WTC11 (cell line): ENCODE measurements around the gene NLRP6.

ENCODE experiments used
- FOXK1 ChIP-seq: sonication (generic); formaldehyde crosslinking; IDR thresholded peaks from 2 replicates; pipeline ENCODE4 v1.8.0; 2022; ENCODE audit warnings: mild to moderate bottlenecking, moderate library complexity, missing genetic modification reagents
- NR1H2 ChIP-seq: sonication (generic); formaldehyde crosslinking; IDR thresholded peaks from 2 replicates; pipeline ENCODE4 v1.9.0; 2021; ENCODE audit warnings: mild to moderate bottlenecking, moderate library complexity, missing genetic modification reagents
- NR3C1 ChIP-seq: sonication (generic); formaldehyde crosslinking; conservative IDR thresholded peaks from 2 replicates; pipeline ENCODE4 v1.8.1; 2023; ENCODE audit warnings: low read depth, mild to moderate bottlenecking, missing genetic modification reagents
- SP1 ChIP-seq: sonication (generic); formaldehyde crosslinking; conservative IDR thresholded peaks from 2 replicates; pipeline ENCODE4 v1.8.1; 2022; ENCODE audit warnings: missing genetic modification reagents
- TCF7 ChIP-seq: sonication (generic); formaldehyde crosslinking; IDR thresholded peaks from 2 replicates; pipeline ENCODE4 v1.8.0; 2022; ENCODE audit warnings: mild to moderate bottlenecking, low read depth, missing genetic modification reagents, moderate library complexity
- TEAD4 ChIP-seq: sonication (generic); formaldehyde crosslinking; IDR thresholded peaks from 2 replicates; pipeline ENCODE4 v1.8.0; 2022; ENCODE audit warnings: mild to moderate bottlenecking, missing genetic modification reagents
- TF ChIP-seq, protein P1 (sequence below): sonication (generic); formaldehyde crosslinking; IDR thresholded peaks from 2 replicates; pipeline ENCODE4 v1.8.1; 2022; ENCODE audit warnings: mild to moderate bottlenecking, missing genetic modification reagents, moderate library complexity, borderline replicate concordance
- TF ChIP-seq, protein P2 (sequence below): fragments of 200-600 bp; IDR thresholded peaks from 2 replicates; pipeline ENCODE4 v1.8.0; 2022; ENCODE audit warnings: antibody characterized with exemption
- TF ChIP-seq, protein P3 (sequence below): sonication (generic); formaldehyde crosslinking; IDR thresholded peaks from 2 replicates; pipeline ENCODE4 v1.8.0; 2022; ENCODE audit warnings: mild to moderate bottlenecking, missing genetic modification reagents
- TF ChIP-seq, protein P4 (sequence below): sonication (generic); formaldehyde crosslinking; IDR thresholded peaks from 2 replicates; pipeline ENCODE4 v1.8.1; 2022; ENCODE audit warnings: low read depth, mild to moderate bottlenecking, moderate library complexity, missing genetic modification reagents, borderline replicate concordance
- TF ChIP-seq, protein P5 (sequence below): sonication (generic); formaldehyde crosslinking; IDR thresholded peaks from 2 replicates; pipeline ENCODE4 v1.8.1; 2022; ENCODE audit warnings: low read depth, missing genetic modification reagents, borderline replicate concordance

DNA sequence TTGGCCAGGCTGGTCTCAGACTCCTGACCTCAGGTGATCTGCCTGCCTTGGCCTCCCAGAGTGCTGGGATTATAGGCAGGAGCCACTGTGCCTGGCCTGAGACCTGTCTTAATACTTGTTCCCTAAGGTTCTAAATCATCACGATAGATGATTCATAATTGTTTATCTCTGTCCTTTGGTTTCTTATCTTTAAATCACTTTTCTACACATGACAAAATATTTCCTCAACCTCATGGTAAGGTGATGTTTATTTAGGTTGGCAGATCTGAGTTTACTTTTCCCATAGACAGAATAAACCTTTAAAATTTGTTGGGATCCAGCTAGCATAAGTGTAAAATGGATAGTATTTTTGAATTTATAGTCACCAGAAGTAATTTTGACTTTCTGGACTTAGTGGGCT, 37.9 kb upstream of the NLRP6 start:
- TF ChIP-seq, protein P1, sequence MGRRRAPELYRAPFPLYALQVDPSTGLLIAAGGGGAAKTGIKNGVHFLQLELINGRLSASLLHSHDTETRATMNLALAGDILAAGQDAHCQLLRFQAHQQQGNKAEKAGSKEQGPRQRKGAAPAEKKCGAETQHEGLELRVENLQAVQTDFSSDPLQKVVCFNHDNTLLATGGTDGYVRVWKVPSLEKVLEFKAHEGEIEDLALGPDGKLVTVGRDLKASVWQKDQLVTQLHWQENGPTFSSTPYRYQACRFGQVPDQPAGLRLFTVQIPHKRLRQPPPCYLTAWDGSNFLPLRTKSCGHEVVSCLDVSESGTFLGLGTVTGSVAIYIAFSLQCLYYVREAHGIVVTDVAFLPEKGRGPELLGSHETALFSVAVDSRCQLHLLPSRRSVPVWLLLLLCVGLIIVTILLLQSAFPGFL: no peak
- no peak for TF ChIP-seq FOXK1 (CRISPR knock-in tag)
- TF ChIP-seq, protein P2, sequence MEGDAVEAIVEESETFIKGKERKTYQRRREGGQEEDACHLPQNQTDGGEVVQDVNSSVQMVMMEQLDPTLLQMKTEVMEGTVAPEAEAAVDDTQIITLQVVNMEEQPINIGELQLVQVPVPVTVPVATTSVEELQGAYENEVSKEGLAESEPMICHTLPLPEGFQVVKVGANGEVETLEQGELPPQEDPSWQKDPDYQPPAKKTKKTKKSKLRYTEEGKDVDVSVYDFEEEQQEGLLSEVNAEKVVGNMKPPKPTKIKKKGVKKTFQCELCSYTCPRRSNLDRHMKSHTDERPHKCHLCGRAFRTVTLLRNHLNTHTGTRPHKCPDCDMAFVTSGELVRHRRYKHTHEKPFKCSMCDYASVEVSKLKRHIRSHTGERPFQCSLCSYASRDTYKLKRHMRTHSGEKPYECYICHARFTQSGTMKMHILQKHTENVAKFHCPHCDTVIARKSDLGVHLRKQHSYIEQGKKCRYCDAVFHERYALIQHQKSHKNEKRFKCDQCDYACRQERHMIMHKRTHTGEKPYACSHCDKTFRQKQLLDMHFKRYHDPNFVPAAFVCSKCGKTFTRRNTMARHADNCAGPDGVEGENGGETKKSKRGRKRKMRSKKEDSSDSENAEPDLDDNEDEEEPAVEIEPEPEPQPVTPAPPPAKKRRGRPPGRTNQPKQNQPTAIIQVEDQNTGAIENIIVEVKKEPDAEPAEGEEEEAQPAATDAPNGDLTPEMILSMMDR: no peak
- TF ChIP-seq, protein P3, sequence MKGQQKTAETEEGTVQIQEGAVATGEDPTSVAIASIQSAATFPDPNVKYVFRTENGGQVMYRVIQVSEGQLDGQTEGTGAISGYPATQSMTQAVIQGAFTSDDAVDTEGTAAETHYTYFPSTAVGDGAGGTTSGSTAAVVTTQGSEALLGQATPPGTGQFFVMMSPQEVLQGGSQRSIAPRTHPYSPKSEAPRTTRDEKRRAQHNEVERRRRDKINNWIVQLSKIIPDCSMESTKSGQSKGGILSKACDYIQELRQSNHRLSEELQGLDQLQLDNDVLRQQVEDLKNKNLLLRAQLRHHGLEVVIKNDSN: no peak
- TF ChIP-seq, protein P4, sequence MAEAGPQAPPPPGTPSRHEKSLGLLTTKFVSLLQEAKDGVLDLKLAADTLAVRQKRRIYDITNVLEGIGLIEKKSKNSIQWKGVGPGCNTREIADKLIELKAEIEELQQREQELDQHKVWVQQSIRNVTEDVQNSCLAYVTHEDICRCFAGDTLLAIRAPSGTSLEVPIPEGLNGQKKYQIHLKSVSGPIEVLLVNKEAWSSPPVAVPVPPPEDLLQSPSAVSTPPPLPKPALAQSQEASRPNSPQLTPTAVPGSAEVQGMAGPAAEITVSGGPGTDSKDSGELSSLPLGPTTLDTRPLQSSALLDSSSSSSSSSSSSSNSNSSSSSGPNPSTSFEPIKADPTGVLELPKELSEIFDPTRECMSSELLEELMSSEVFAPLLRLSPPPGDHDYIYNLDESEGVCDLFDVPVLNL: no peak
- no peak for TF ChIP-seq TCF7 (CRISPR knock-in tag)
- TF ChIP-seq, protein P5, sequence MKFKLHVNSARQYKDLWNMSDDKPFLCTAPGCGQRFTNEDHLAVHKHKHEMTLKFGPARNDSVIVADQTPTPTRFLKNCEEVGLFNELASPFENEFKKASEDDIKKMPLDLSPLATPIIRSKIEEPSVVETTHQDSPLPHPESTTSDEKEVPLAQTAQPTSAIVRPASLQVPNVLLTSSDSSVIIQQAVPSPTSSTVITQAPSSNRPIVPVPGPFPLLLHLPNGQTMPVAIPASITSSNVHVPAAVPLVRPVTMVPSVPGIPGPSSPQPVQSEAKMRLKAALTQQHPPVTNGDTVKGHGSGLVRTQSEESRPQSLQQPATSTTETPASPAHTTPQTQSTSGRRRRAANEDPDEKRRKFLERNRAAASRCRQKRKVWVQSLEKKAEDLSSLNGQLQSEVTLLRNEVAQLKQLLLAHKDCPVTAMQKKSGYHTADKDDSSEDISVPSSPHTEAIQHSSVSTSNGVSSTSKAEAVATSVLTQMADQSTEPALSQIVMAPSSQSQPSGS (CRISPR knock-in tag): no peak
- no peak for TF ChIP-seq SP1 (CRISPR knock-in tag)
- TF ChIP-seq NR1H2 (CRISPR knock-in tag): no peak
- TF ChIP-seq NR3C1 (CRISPR knock-in tag): no peak
- TF ChIP-seq TEAD4 (CRISPR knock-in tag): no peak
